Measurements from ENCODE around the gene MAP4. TPM values are rescaled to one million over a fixed set of nuclear protein-coding genes. Genes with fewer than 3 reads are reported as not detected.

MAP4 gene
- total and polyA plus RNA-seq, 2 donors (not counting 1 experiment from before 2014, with no cell fraction given): 39.2 to 132 TPM

DNA sequence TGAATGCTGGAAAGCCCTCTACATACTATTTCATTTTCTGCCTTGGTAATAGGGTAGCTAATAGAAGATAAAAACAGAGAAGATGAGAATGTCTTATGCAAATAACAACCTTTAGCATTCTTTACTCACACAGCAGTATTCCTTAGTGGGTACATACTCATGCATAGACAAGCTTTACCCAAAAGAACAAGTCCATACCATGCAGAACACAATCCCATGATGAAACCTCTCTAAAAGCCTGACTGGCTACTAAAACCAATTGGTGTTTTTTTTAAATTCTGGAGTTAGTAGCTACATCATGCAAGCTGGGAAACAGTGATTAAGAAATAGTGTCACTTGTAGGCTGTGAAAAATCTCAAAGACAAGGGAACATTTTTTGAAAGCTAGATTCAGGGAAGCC is 108.4 kb downstream of the MAP4 start:
- H3K27ac ChIP-seq (ENCODE audit: low read length in 2 of 2): no peak overlapping the region
- H3K27me3 ChIP-seq (replicated peaks in 1 of 4; ENCODE audit: control extremely low read depth in 1 of 4, control insufficient read depth in 3 of 4, insufficient read depth in 4 of 4, low read length in 3 of 4): no peaks in the 10 kb centered on the region
- ATAC-seq (ENCODE audit: low read depth): no peak
- H3K4me2 ChIP-seq (replicated peaks; ENCODE audit: low read depth, low read length, poor library complexity, severe bottlenecking): no peak overlapping the region
- H4K20me1 ChIP-seq (ENCODE audit: control insufficient read depth, insufficient read depth, low read length, poor library complexity, severe bottlenecking): no peaks in the 10 kb centered on the region
- CTCF ChIA-PET: no interaction called here
- no peak overlapping the region for H2AFZ ChIP-seq (ENCODE audit: insufficient read depth, low read depth, low read length, poor library complexity, severe bottlenecking)
- no peak overlapping the region for H3K4me3 Mint-ChIP-seq
- POLR2A ChIA-PET: no interaction called here
- H3K36me3 ChIP-seq (replicated peaks in 1 of 2; ENCODE audit: control extremely low read depth in 1 of 2, control insufficient read depth in 1 of 2, extremely low read depth in 1 of 2, insufficient read depth in 2 of 2, low read length in 1 of 2): peaks cover 14 to 20% of the 10 kb centered on the region in 2 experiments
- no peak for DNase-seq
- H3K9me3 ChIP-seq (ENCODE audit: control extremely low read depth in 1 of 3, control insufficient read depth in 2 of 3, insufficient read depth in 1 of 3, low read length in 2 of 3): no peaks in the 10 kb centered on the region
- H3K27ac Mint-ChIP-seq: no peak overlapping the region
- intact Hi-C loops (cut with micrococcal nuclease): no loop called here
- H3K4me1 Mint-ChIP-seq: no peaks in the 10 kb centered on the region
- H3K4me3 ChIP-seq (ENCODE audit: control extremely low read depth in 1 of 5, extremely low read depth in 1 of 5, insufficient read depth in 1 of 5, low read depth in 2 of 5, low read length in 4 of 5): no peak overlapping the region
- TF ChIP-seq EZH2 (IDR thresholded peaks at IDR 0.05; ENCODE audit: borderline replicate concordance, insufficient read depth, low read depth, low read length, poor library complexity, severe bottlenecking): no peak
- TF ChIP-seq, protein P1, sequence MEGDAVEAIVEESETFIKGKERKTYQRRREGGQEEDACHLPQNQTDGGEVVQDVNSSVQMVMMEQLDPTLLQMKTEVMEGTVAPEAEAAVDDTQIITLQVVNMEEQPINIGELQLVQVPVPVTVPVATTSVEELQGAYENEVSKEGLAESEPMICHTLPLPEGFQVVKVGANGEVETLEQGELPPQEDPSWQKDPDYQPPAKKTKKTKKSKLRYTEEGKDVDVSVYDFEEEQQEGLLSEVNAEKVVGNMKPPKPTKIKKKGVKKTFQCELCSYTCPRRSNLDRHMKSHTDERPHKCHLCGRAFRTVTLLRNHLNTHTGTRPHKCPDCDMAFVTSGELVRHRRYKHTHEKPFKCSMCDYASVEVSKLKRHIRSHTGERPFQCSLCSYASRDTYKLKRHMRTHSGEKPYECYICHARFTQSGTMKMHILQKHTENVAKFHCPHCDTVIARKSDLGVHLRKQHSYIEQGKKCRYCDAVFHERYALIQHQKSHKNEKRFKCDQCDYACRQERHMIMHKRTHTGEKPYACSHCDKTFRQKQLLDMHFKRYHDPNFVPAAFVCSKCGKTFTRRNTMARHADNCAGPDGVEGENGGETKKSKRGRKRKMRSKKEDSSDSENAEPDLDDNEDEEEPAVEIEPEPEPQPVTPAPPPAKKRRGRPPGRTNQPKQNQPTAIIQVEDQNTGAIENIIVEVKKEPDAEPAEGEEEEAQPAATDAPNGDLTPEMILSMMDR (IDR thresholded peaks at IDR 0.05): no peak
- no peak overlapping the region for H3K9ac ChIP-seq (ENCODE audit: low read length)
- H3K9me3 Mint-ChIP-seq (ENCODE audit: insufficient read depth): no peaks in the 10 kb centered on the region
- no peaks in the 10 kb centered on the region for H3K27me3 Mint-ChIP-seq
- H3K4me1 ChIP-seq (ENCODE audit: control insufficient read depth in 2 of 2, insufficient read depth in 2 of 2, low read length in 2 of 2): no peaks in the 10 kb centered on the region
- no peaks in the 10 kb centered on the region for H3K79me2 ChIP-seq (ENCODE audit: control insufficient read depth, insufficient read depth, low read length)

DNA sequence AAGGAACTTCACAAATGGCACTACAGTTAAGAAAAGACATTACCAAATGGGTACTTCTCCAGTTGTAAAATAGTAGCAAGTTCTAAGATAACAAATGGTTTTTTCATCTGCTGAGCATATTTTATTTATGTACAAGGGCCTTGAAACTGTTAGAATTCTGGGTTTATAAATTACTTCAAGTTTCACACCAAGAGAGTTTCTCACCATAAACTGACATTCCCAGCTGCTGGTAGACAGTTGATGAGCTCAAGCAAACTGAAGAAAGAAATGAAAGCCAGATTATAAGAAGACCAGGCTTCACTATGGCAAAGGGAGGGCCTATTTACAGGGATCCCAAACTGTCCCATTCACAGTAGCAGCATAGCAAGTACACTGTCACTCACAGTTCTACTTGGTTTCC is 113.5 kb downstream of the MAP4 start:
- no peak for ATAC-seq (ENCODE audit: low read depth)
- intact Hi-C loops (cut with micrococcal nuclease): no loop called here

More for the DNA sequence above, 113.5 kb downstream of the MAP4 start:
- Histone ChIP-seq H2AFZ (ENCODE audit: insufficient read depth, low read depth, low read length, poor library complexity, severe bottlenecking) (no peak overlapping the region), H3K4me1 (ENCODE audit: control insufficient read depth in 2 of 2, insufficient read depth in 2 of 2, low read length in 2 of 2) (no peaks in the 10 kb centered on the region), H3K4me3 (ENCODE audit: control extremely low read depth in 1 of 5, extremely low read depth in 1 of 5, insufficient read depth in 1 of 5, low read depth in 2 of 5, low read length in 4 of 5) (no peak overlapping the region), H3K9ac (ENCODE audit: low read length) (no peak overlapping the region), H3K27ac (ENCODE audit: low read length in 2 of 2) (no peak overlapping the region), H3K36me3 (replicated peaks in 1 of 2; ENCODE audit: control extremely low read depth in 1 of 2, control insufficient read depth in 1 of 2, extremely low read depth in 1 of 2, insufficient read depth in 2 of 2, low read length in 1 of 2) (peaks cover 3 to 8% of the 10 kb centered on the region in 2 experiments), H3K9me3 (ENCODE audit: control extremely low read depth in 1 of 3, control insufficient read depth in 2 of 3, insufficient read depth in 1 of 3, low read length in 2 of 3) (no peaks in the 10 kb centered on the region), H3K4me2 (replicated peaks; ENCODE audit: low read depth, low read length, poor library complexity, severe bottlenecking) (no peak overlapping the region), H3K27me3 (replicated peaks in 1 of 4; ENCODE audit: control extremely low read depth in 1 of 4, control insufficient read depth in 3 of 4, insufficient read depth in 4 of 4, low read length in 3 of 4) (no peaks in the 10 kb centered on the region), H4K20me1 (ENCODE audit: control insufficient read depth, insufficient read depth, low read length, poor library complexity, severe bottlenecking) (no peaks in the 10 kb centered on the region), H3K79me2 (ENCODE audit: control insufficient read depth, insufficient read depth, low read length) (no peaks in the 10 kb centered on the region)
- CTCF ChIA-PET: no interaction called here
- Mint-ChIP-seq H3K4me3 (no peak overlapping the region), H3K27me3 (no peaks in the 10 kb centered on the region), H3K9me3 (ENCODE audit: insufficient read depth) (no peaks in the 10 kb centered on the region), H3K4me1 (no peaks in the 10 kb centered on the region), H3K27ac (no peak overlapping the region)
- DNase-seq: no peak
- TF ChIP-seq EZH2 (IDR thresholded peaks at IDR 0.05; ENCODE audit: borderline replicate concordance, insufficient read depth, low read depth, low read length, poor library complexity, severe bottlenecking): no peak
- TF ChIP-seq, protein P1 (IDR thresholded peaks at IDR 0.05): no peak
- POLR2A ChIA-PET: no interaction called here
